HUDEP-2 (cell line): ENCODE data around the gene ZNF319.
A peak's percentile ranks its signal among the peaks of the same experiment; 100 is the strongest.

Source experiments
- DNase-seq, 76 experiments: peaks; one replicate each; lab custom pipeline; 2025; ENCODE audit not compliant: unreplicated experiment in 76 of 76; lab: John Stamatoyannopoulos, UW

ZNF319 gene

DNA sequence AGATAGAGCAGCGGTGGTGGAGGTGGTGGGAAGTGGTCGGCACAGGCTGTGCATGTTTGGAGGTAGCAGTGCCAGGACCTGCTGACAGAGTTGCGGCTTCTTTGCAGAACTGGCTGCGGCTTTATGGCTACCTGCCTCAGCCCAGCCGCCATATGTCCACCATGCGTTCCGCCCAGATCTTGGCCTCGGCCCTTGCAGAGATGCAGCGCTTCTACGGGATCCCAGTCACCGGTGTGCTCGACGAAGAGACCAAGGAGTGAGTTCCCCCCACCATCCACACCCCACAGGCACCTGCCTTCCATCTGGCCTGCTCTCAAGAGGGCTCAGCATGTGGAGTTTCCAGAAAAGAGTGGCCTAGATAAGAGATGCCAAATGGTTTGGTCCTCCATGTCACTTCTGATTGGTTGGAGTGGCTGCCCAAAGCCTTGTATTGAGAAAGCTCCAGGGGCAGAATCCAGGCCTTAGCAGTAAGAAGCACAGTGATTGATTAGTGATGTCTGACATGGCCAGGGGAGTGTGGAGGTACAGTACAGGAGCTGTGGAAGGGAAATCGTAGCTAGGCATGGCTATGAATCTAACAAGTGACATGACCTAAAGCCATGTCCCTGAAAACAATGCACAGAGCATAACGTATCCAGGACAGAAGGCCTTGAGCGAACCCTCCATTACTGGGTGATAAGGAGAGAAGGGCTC lies 37.0 kb upstream of the ZNF319 start:
- DNase-seq = no peak

- DNase-seq = no peak
Observed at GRCh38 chr16:58036943-58037342, 36.5 kb upstream of the ZNF319 start.

GRCh38 chr16:58035356-58036170 lies 35.1 kb upstream of the ZNF319 start:
- no peak for DNase-seq

- no peak for DNase-seq
Observed at GRCh38 chr16:58034774-58035173, 34.3 kb upstream of the ZNF319 start.

DNA sequence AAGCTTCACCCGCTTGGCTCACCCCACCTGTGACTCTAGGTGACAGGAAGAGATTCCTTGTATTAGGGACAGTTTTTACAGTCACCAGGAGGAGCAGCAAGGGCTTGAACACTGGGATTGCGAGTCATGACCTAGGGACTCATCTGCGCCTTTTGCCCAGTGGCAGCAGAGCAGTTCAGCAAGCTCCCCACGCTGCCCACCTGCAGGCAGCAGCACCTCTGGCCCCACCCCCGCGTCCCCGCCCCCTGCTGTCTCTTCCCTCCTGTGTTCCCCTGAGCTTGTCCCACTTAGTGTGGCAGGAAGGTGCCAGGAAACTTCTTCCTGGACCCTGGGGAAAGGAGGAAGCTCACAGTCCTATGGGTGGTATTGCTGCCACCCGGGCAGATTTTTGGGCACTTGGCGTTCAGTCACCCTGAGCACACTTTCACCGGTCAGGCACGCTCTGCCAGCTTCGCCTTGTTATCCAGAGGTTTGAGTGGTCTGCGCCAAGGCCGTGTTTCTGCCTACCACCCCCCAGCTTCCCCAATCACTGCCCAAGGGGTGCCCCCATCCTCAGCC lies 33.7 kb upstream of the ZNF319 start:
- DNase-seq = no peak

GRCh38 chr16:58032710-58033293 lies 32.3 kb upstream of the ZNF319 start:
- DNase-seq = peak in 21 of 76 experiments; percentile 2 to 61 (median 19)

- no peak for DNase-seq
Observed at GRCh38 chr16:58031016-58031800, 30.7 kb upstream of the ZNF319 start.

GRCh38 chr16:58030136-58030840 lies 29.8 kb upstream of the ZNF319 start:
- no peak for DNase-seq

- no peak for DNase-seq
Observed at GRCh38 chr16:58029410-58029809, 28.9 kb upstream of the ZNF319 start.

- no peak for DNase-seq
Observed at GRCh38 chr16:58028541-58029070, 28.1 kb upstream of the ZNF319 start.

- DNase-seq = no peak
Observed at GRCh38 chr16:58027916-58028455, 27.5 kb upstream of the ZNF319 start.

GRCh38 chr16:58027161-58027915 lies 26.9 kb upstream of the ZNF319 start:
- DNase-seq = peak in 1 of 76 experiments; percentile 2

DNA sequence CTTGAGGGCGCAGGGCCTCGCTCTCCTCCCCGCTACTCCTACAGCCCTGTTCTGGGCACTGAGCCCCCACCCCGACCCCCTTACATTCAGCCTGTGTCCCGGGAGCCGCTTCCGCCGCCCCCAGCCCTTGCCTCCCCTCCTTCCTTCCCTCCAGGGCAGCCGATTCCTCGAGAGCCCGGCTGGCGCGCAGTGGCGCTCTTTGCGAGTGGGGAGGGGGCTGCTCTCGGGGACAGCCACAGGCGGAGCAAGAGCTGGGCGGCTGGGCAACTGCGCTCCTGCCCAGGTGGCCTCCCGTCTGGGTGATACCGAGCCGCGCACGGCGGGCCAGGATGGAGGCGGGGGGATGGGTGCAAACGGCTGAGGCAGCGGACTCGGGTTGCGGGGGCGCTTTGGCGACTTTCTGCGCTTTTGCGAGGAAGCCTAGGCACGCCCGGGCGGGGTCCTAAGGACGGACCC lies 26.3 kb upstream of the ZNF319 start:
- DNase-seq = no peak

- peak in 20 of 76 experiments; percentile 10 to 58 (median 16) for DNase-seq
Observed at GRCh38 chr16:58026139-58026704, 25.8 kb upstream of the ZNF319 start.

GRCh38 chr16:58025351-58026138 lies 25.1 kb upstream of the ZNF319 start, which contains the start of gene MMP15:
Gene MMP15, plus strand, starts transcription at chr16:58025754. Its CDS starts 597 bp downstream, at chr16:58026351.
- DNase-seq = peak in 48 of 76 experiments; percentile 7 to 63 (median 38)

- DNase-seq = peak in 11 of 76 experiments; percentile 6 to 40 (median 20)
Observed at GRCh38 chr16:58024486-58025350, 24.2 kb upstream of the ZNF319 start.
